ENCODE data around the gene RAB28. TPM values are rescaled to one million over a fixed set of nuclear protein-coding genes. Genes with fewer than 3 reads are reported as not detected.

Gene RAB28
- total RNA-seq, 1 donor from 2014 or later, result 13.5 TPM

GRCh38 chr4:13378973-13379759, 105.0 kb downstream of the RAB28 start:
- DNase-seq (ENCODE audit: low spot score), result no peak

DNA sequence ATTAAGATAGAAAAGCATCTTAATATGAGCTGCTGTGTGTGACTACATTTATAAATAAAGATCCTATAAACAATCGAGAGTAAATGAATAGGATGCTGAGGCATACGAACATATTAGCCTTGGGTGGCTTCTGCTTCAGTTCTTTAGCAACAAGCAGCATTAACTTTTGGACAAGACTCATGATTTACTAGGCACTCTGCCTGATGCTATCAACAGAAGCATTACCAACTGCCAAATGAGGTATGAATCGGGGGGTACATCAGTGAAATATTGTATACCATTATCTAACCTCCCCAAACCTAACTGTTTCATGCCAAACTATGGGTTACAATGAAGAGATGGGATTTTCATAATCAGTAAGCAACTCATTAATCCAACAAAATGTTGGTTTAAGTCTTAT, 113.1 kb downstream of the RAB28 start:
- DNase-seq (ENCODE audit: low spot score), result no peak

DNA sequence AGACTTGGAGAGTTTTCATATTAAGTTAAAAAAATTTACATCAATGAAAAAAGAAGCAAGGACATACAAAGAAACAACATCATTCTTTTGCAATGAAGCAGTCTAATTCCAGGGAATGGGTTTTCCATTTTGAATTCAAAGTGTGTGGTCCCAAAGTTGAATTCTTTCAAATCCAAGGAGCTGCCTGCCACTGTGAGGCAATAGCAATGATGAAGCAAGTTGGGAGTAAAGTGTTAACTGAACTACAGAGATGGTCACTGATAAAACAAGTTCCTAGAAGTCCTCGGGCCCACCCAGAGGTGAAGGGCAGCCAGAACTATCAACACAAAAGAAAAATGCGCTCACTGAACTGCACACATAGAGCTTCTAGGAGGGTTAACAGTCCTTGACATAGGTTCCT, 115.9 kb downstream of the RAB28 start:
- no peak for DNase-seq (ENCODE audit: low spot score)

DNA sequence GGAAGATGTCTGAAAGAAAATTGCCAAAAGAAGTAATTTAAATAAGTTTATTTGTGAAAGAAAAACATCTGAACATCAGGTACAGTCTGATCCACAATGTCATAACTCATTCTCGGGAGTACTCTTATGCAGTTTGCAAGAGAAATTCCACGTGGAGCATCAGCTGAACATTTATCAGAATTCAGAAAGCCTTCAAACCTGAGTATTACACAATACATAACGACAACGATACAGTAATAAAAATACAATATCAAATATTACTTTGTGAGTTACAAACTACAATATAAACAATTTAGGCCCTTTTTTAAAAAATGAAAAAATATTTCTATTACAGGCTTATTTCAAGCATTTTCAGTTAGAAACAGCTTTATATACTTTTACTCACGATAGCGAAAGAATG, 116.4 kb downstream of the RAB28 start:
- DNase-seq (ENCODE audit: low spot score), result no peak

DNA sequence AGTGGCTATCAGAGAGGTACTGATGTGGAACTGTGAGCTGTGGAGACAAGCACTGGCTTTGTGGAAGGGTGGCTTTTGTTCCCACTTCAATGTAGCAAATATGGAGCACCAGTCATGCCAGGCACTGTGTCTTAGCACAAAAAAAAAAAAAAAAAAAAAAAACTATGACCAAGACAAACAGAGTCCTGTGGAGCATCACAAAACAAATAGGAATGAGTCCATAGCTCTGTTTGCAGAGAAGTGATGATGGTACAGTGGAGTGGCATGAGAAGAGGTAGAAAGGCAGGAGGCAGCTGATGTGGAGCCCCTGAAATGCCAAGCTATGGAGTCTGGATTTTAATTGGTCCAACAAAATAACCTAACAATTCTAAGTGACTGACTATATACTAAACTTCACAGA, 116.9 kb downstream of the RAB28 start:
- no peak for DNase-seq (ENCODE audit: low spot score)

DNA sequence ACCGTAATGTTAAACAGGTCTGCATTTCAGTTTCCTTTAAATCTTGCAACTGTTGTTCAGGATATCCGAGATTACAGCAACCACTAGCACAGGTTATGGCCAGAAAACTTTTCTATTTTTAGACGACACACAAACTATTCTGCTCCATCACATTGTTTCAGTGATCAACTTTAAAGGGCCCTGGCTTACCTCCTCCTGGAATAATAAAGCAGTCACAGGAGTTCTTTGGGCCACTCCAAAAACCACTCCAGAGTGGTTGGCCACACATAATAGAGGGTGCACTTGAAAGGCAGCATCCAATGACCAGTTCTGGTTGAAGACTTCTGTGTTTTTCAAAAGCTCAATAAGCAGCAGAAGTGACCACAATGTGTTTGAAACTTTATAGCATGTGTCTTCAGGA, 118.9 kb downstream of the RAB28 start:
- DNase-seq (ENCODE audit: low spot score), result no peak

DNA sequence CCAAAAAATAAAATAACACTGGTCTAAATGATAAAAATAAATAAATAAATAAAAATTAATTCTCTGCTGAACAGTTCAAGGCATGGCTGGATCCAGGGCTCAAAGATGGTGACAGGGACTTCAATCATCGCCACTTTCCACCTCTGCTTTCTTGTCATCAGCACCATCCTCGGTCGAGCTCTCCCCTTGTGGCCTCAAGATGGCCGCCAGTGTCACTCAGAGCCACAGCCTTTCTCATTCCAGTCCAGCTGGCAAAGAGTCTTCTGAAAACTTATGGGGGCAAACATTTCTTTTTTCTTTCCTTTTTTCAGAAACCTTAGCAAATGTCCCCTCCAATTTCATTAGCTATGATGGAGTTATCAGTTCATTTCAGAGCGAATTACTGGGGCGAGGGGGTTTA, 119.5 kb downstream of the RAB28 start:
- DNase-seq (ENCODE audit: low spot score), result no peak

DNA sequence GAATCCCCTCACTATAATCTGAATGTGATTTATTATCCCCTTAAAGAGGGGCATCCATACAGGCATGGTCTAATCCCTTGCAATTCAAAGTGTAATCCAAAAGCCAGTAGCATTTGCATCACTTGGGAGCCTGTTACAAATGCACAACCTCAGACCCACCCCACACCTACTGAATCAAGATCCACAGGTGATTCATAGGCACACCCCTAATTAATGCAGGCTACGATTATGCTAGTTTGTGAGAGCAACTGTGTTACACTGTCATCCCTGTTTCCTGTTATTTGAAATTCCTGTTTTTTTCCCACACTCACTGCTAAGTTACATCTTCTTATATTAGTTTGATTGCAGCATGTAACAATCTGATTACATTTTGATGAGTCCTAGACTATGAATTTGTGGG, 120.0 kb downstream of the RAB28 start:
- DNase-seq (ENCODE audit: low spot score), result no peak

- no peak for DNase-seq (ENCODE audit: low spot score)
These were observed 124.3 kb downstream of the RAB28 start for GRCh38 chr4:13359809-13360208.

DNA sequence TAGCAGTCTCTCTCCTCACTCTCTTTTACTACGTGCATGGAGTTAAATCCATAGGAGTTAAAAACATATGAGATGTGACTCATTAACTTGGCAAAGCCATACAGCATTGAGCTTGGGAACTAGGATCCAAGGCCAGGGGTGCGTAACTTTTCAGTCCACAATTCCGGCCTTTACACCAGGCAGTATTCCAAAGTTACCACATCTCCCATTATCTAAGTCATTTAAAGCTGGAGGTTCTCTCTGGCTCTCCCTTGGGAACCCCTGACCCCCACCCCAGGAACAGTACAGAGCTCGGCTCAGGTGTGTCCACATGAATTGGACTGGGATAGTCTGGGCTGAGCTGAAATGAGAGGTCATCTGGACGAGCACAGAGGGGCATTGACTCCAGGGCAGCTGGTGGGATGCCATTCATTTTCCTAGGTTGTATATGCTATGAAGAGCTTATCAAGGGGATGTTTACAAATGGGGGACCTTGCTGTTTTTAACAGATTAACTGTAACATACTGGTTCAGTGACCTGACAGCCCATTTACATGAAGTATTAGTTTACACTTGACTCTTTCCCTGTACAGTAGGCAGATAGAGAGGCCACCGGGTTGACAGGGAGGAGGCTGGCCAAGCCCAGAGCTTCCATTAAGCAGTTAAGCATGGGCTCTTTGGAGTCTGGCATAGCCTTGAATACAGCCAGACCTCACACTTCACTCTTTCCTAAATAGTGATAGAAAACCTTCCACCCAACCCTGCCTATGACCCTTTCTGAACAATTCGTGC, 128.8 kb downstream of the RAB28 start:
- peak; percentile 70 for DNase-seq (ENCODE audit: low spot score)

- DNase-seq (ENCODE audit: low spot score), result no peak
These were observed 135.0 kb downstream of the RAB28 start for GRCh38 chr4:13349096-13349495.

- no peak for DNase-seq (ENCODE audit: low spot score)
These were observed 135.9 kb downstream of the RAB28 start for GRCh38 chr4:13348216-13348615.

DNA sequence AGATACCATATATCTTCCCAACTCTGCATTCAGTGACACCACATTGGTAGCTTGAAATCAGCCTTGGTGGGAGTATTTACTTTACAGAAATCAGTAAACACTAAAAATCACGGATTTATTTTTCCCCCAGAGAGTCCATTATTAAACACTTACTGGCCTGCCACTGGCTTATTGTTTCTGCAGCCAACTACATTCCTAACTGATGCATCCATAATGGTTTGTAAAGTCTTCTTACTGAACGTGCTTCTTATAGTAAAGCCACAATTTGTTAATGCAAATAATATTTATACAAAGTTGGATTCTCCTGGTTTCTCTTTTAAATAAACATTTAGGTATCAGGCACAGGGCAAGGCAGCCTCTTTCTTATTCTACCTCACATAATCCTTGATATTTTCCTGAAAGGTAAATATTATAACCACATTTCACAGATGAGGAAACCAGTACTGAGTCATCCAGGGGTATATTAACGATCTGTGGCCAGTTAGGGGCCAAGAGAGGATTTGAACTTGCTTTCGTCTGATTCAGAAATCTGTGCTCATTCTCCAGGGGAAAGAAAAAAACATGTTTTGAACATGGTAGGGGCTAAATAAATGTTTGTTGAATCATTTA, 136.5 kb downstream of the RAB28 start:
- DNase-seq (ENCODE audit: low spot score), result no peak

DNA sequence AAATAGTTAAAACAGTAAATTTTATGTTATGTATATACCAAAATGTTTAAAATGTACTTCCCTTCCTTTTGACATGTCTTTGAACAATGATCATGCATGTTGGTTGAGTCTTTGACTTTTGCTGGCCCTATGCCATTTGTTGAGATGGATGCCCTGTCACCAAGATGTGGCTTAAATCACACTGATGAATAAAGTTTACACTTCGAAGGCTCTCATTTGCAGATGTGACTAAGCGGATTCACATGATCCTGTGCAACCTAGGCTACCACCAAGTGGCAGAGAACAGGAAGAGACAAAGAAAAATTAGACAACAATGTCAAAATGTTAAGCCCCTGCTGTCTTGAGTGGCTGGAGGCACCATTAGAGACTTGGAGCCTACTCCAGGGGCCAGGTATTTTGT, 139.9 kb downstream of the RAB28 start:
- DNase-seq (ENCODE audit: low spot score), result no peak

DNA sequence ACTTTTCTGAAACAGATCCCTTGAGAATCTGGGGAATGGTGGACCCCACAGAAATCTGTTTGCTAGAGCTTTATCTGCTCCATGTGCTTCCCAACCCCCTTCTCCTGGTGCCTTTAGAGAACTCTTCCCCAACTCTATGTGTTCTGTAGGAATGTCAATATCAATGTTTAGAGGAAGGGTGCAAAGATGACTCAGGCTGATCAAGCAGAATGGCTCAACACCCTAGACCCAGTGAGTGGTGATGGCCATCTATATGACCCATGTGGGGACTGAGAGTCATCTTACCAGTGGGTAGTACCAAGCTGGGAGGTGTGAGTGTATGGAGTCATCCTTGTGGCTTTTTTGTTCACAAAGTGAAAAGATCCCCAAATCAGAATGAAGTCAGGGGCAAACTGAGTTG, 143.5 kb downstream of the RAB28 start:
- DNase-seq (ENCODE audit: low spot score), result no peak

DNA sequence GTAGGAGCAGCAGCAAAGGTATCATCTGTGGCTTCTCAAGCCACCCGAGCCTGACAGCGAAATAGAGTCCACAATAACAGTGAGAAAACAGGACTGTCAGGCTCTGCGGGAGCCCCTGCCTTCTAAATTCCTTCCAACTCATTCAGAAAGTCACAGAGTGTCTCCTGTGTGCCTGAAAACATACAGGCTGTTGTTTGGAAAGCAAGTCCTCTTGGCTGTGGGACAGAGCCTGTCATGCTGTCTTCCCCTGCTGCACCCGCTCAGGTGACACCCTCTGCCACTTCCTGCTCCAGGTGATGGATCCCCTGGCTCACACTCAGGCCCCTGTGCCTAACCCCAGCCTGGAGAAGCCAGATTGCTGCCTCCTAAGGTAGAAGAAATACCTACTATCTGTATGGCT, 152.3 kb downstream of the RAB28 start:
- no peak for DNase-seq (ENCODE audit: low spot score)

GRCh38 chr4:13329963-13330362, 154.2 kb downstream of the RAB28 start:
- no peak for DNase-seq (ENCODE audit: low spot score)

DNA sequence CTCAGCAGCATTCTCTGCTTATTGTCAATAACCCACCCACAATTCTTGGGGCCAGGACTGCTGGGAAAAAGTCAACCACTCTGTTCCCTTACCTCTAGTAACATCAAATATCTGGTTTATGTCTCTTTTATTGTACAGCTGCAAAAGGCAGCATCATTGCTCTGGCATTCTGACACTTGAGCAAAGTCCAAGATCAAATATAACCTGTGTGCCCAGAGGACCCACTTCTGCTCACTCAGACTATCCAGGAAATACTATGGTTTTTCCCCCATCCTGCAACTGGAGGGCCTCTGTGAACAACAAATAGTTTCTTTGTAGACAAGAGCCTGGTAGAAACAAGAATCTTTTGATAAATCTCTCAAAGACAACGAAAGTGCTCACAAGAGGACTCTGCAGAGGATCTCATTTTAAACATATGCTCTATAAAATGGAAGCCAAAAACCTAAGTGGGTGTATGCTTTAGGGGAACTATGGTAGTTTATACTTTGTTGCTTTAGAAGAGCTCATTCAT, 154.7 kb downstream of the RAB28 start:
- DNase-seq (ENCODE audit: low spot score), result no peak

DNA sequence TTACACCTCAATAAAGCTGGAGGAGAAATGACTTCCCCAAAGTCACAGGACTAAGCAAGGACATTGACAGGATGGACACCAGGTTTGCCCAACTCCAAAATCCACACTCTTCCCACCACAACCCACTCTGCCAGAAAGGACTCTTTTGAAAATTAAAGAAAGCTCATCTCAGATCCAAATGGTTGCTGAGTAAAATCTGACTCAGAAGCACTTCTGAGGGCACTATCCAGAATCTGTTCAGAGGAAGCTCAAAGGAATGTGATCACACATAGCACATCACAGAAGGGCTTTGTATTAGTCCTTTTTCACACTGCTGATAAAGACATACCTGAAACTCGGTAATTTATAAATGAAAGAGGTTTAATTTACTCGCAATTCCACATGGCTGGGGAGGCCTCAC, 155.5 kb downstream of the RAB28 start:
- DNase-seq (ENCODE audit: low spot score), result no peak

DNA sequence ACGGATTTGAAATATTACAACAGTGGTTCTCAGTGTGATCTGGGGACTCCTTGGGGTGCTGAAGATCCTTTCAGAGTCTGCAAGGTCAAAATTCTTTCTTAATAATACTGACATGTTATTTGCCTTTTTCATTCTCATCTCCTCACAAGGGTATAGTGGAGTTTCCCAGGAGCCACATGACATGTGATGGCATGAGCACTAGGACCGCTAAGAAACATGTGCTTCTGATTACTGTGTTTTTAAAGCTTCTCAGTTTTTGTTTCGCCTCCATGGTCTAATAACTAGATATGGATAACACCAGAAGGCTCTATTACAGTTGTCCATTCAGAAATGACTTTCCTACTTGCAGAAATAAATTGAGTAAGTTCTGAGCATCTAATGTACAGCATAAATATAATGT, 156.1 kb downstream of the RAB28 start:
- no peak for DNase-seq (ENCODE audit: low spot score)

GRCh38 chr4:13325744-13326143, 158.4 kb downstream of the RAB28 start:
- DNase-seq (ENCODE audit: low spot score), result no peak

DNA sequence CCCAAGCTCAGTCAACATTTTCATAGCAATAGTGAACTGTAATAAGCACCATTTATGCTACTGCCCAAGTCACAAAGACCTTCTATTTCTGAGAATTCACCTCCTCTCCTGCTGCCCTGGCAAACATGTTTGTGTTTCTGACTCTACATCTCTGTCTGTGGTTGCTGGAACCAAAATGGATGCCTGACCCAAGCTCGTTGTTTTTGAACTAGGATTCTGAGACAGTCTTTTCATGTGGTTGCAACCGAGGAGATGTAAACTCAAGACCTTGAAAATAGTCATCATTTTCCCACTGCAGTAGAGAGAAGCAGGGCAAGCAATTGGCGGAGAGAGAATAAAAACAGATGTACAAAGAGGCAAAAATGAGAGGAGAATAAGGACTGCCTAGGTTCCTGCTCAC, 160.2 kb downstream of the RAB28 start:
- no peak for DNase-seq (ENCODE audit: low spot score)

DNA sequence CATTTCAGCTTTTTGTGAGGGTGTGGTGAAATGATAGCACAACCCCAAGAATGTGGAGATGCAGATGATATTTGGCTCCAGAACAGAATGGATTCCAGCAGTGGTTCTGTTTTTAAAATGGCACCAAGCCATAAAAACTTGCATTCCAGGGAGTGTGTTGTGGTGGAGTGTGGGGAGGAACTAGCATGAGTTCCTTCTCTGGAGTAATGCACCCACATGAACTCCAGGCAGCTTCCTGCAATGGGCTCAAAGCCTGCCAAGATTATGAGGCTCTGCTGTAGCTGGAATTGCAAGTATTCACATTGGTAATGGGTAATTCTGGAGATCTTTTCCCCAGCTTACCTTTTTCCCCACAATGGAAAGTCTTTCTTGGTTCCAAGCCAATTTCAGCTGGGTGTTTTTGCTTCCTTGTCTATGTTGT, 161.4 kb downstream of the RAB28 start:
- DNase-seq (ENCODE audit: low spot score), result no peak
